Osteocyte (in vitro differentiated cells): ENCODE results near the gene TSPEAR. TPM values are rescaled to one million over a fixed set of nuclear protein-coding genes. Genes with fewer than 3 reads are reported as not detected.

Experiments
- DNase-seq: peaks from one replicate; pipeline ENCODE4 v3.0.0; 2021; ENCODE audit warnings: mixed read lengths; ENCODE audit not compliant: unreplicated experiment; ENCODE audit errors: extremely low spot score
- H3K27ac Mint-ChIP-seq: one replicate; pipeline ENCODE4 v1.8.0; 2021; ENCODE audit warnings: mild to moderate bottlenecking, mixed read lengths; ENCODE audit not compliant: unreplicated experiment
- H3K27me3 Mint-ChIP-seq: one replicate; pipeline ENCODE4 v1.8.0; 2021; ENCODE audit warnings: mixed read lengths; ENCODE audit not compliant: unreplicated experiment
- H3K36me3 Mint-ChIP-seq: one replicate; pipeline ENCODE4 v1.8.0; 2021; ENCODE audit warnings: mixed read lengths; ENCODE audit not compliant: unreplicated experiment
- H3K4me1 Mint-ChIP-seq: one replicate; pipeline ENCODE4 v1.8.0; 2021; ENCODE audit warnings: mixed read lengths; ENCODE audit not compliant: unreplicated experiment
- H3K4me3 Mint-ChIP-seq: one replicate; pipeline ENCODE4 v1.8.0; 2021; ENCODE audit warnings: mild to moderate bottlenecking, moderate library complexity, mixed read lengths; ENCODE audit not compliant: unreplicated experiment
- H3K9me3 Mint-ChIP-seq: one replicate; pipeline ENCODE4 v1.8.0; 2021; ENCODE audit warnings: mixed read lengths; ENCODE audit not compliant: unreplicated experiment
- total RNA-seq: library from RNA; stranded (reverse); gene quantifications from 2 replicates; pipeline ENCODE4 v1.2.1, GENCODE V29; 2021
- TF ChIP-seq, protein P1 (sequence below): fragments of 200-600 bp; sonication (generic); IDR thresholded peaks from 2 replicates; pipeline ENCODE4 v1.5.0; 2021; ENCODE audit warnings: antibody characterized with exemption, mild to moderate bottlenecking, moderate library complexity

The TSPEAR gene
- total RNA-seq, 1 donor from 2014 or later, result not detected

DNA sequence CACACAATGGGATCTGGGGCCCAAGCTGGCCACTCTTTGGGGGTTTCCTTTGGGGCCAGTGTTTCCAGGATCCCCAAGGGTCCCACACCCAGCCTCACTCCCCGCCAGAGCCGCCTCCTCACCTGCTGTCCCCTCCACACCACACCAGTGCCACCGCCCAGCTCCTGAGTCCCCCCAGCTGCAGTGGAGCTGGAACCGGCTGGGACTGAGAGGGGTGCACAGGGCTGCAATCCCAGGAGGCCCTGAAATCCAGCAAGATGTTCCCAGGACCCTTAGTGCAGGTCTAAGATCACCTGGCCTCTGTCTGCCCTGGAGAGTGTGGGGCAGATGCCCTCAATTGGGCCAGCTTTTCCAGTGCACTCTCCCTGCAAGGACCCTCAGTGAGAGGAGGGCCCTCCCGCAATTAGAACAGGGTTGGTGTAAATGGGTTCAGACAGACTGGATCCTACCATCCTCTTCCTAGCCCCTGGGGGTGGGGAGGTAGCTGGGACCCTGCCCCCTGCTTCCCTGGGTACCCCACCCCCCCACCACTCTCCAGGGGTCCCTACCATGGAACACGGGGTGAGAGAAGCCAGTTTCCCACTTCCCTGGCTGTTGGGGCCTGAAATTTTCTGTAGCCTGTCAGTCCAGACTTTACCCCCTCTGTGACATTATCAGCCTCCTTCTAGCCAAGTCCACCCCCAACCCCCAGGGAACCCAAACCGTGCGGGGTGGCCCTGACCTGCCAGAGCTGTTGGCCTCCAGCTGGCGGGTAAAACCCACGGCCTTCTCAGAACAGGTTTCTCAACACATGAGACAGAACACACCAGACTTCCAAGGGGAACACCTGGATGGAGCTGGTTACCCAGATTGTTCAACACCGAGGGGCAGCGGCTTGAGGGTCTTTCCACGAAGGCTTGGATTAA is 7.4 kb downstream of the TSPEAR start:
- Mint-ChIP-seq H3K9me3 (no peaks in the 10 kb centered on the region), H3K4me3 (no peak overlapping the region)

DNA sequence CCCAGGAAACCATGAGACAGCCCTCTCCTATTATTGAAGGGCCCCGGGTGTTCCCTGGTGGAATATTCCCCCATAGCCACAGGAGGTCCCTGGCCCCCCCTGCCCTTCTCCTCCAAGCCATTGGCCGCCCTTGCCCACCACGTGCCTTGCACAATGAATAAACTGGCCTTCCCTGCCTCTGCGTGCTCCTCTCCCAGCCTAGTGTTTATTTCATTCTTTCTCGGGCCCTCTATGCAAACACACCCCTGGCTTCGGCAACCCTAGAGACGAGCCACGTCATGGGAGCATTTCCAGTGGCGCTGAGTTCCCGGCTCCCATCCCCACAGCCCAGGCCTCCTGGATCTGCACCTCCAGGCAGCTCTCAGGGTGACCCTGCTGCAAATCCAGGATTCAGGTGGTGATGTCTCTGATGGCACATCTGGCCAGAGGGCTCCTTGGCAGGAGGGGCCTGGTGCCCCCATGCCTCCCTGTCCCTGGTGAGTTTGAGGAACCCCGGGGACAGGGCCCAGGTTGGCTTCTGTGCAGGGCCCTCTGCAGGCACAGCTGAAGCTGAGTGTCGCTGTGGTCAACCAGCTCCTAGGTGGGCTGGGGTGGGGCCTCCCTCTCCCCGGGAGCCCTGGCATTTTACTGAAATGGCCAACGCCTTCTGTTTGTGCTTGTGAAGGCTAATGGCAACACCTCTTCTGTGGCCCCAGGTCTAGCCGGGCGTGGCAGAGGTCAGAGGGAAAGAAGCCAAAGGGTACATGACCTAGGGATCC is 8.2 kb downstream of the TSPEAR start:
- Mint-ChIP-seq H3K4me1 (peaks cover 23% of the 10 kb centered on the region), H3K27me3 (peaks cover 58% of the 10 kb centered on the region), H3K36me3 (no peaks in the 10 kb centered on the region), H3K4me3 (no peak overlapping the region), H3K9me3 (no peaks in the 10 kb centered on the region), H3K27ac (no peak overlapping the region)
- DNase-seq, result peak; percentile 73
- TF ChIP-seq, protein P1, sequence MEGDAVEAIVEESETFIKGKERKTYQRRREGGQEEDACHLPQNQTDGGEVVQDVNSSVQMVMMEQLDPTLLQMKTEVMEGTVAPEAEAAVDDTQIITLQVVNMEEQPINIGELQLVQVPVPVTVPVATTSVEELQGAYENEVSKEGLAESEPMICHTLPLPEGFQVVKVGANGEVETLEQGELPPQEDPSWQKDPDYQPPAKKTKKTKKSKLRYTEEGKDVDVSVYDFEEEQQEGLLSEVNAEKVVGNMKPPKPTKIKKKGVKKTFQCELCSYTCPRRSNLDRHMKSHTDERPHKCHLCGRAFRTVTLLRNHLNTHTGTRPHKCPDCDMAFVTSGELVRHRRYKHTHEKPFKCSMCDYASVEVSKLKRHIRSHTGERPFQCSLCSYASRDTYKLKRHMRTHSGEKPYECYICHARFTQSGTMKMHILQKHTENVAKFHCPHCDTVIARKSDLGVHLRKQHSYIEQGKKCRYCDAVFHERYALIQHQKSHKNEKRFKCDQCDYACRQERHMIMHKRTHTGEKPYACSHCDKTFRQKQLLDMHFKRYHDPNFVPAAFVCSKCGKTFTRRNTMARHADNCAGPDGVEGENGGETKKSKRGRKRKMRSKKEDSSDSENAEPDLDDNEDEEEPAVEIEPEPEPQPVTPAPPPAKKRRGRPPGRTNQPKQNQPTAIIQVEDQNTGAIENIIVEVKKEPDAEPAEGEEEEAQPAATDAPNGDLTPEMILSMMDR, result no peak

More for the DNA sequence above, 7.4 kb downstream of the TSPEAR start:
- Mint-ChIP-seq H3K27ac (no peak overlapping the region), H3K27me3 (peaks cover 64% of the 10 kb centered on the region), H3K4me1 (peaks cover 18% of the 10 kb centered on the region), H3K36me3 (no peaks in the 10 kb centered on the region)
- TF ChIP-seq, protein P1, result no peak
- DNase-seq, result peak; percentile 80

DNA sequence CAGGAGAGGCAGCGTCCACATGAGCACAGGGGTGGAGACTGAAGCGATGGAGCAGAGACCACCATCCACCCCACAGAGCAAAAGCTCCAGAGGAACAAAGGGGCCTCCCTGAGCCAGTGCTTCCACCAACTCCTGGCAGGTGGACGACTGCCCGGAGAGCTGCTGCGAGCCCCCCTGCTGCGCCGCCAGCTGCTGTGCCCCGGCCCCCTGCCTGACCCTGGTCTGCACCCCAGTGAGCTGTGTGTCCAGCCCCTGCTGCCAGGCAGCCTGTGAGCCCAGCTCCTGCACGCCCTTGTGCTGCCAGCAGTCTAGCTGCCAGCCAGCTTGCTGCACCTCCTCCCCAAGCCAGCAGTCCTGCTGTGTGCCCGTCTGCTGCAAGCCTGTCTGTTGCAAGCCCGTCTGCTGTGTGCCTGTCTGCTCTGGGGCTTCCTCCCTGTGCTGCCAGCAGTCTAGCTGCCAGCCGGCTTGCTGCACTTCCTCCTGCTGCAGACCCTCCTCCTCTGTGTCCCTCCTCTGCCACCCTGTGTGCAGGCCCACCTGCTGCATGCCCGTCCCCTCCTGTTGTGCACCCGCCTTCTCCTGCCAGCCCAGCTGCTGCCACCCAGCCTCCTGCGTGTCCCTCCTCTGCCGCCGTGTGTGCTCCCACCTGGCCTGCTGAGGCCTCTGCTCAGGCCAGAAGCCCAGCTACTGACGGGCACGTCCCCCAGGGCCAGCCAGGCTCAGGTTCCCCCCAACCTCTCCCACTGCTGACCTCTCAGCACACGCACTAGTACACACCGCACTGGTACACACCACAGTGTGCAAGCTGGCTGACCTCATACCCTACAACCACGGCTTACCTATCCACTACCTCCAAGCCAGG is 9.0 kb downstream of the TSPEAR start:
- TF ChIP-seq, protein P1, result no peak
- Mint-ChIP-seq H3K36me3 (no peaks in the 10 kb centered on the region), H3K4me3 (no peak overlapping the region), H3K27me3 (peaks cover 58% of the 10 kb centered on the region), H3K9me3 (no peaks in the 10 kb centered on the region), H3K27ac (no peak overlapping the region), H3K4me1 (peaks cover 29% of the 10 kb centered on the region)
- peak; percentile 78 for DNase-seq

DNA sequence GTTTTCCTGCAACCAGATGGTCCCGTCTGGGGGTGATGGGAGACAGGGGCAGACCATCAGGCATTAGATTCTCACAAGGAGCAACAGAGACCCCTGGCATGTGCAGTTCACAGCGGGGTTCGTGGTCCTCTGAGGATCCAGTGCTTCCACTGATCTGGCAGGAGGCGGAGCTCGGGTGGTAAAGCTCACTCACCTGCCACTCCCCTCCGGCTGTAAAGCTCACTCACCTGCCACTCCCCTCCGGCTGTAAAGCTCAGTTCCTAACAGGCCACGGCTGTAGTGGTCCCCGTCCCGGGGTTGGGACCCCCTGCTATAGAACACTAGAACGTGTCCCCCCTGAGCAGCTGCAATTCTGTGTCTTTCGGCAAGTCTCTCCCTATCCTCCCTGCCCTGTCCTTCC is 9.8 kb downstream of the TSPEAR start:
- DNase-seq, result peak; percentile 79
- H3K27me3 Mint-ChIP-seq, result peaks cover 57% of the 10 kb centered on the region
- no peak overlapping the region for H3K27ac Mint-ChIP-seq
- no peaks in the 10 kb centered on the region for H3K36me3 Mint-ChIP-seq
- TF ChIP-seq, protein P1, result no peak
- H3K4me3 Mint-ChIP-seq, result no peak overlapping the region
- H3K4me1 Mint-ChIP-seq, result peaks cover 33% of the 10 kb centered on the region
- no peaks in the 10 kb centered on the region for H3K9me3 Mint-ChIP-seq
